Kidney epithelial cell (primary cell): ENCODE measurements around the gene DGKK. TPM values are rescaled to one million over a fixed set of nuclear protein-coding genes. Genes with fewer than 3 reads are reported as not detected.

Experiments used
- DNase-seq: peaks from one replicate; pipeline ENCODE4 v3.0.0-alpha.2; 2010; ENCODE audit warnings: low read depth
- H3K27me3 ChIP-seq: 2 replicates; pipeline ENCODE4 v1.6.0; 2011; ENCODE audit warnings: low read length; ENCODE audit not compliant: control insufficient read depth, insufficient read depth
- H3K36me3 ChIP-seq: 2 replicates; pipeline ENCODE4 v1.5.1; 2011; ENCODE audit warnings: low read length; ENCODE audit not compliant: control insufficient read depth, insufficient read depth
- H3K4me3 ChIP-seq: 2 replicates; pipeline ENCODE4 v1.5.1; 2011; ENCODE audit warnings: low read depth, mild to moderate bottlenecking, control low read depth, low read length
- CTCF ChIP-seq: IDR thresholded peaks from 2 replicates; pipeline ENCODE4 v1.5.1; 2011; ENCODE audit warnings: mild to moderate bottlenecking, moderate library complexity, low read length, control low read depth, inconsistent platforms; ENCODE audit not compliant: insufficient read depth, poor library complexity, severe bottlenecking
- total RNA-seq: library from RNA; depleted of rRNA; stranded (reverse); fragments of >200 nt; gene quantifications from 2 replicates; pipeline ENCODE4 v1.2.3, GENCODE V29; 2015

DGKK gene
- total RNA-seq, 1 donor from 2014 or later, result 0.13 TPM

DNA sequence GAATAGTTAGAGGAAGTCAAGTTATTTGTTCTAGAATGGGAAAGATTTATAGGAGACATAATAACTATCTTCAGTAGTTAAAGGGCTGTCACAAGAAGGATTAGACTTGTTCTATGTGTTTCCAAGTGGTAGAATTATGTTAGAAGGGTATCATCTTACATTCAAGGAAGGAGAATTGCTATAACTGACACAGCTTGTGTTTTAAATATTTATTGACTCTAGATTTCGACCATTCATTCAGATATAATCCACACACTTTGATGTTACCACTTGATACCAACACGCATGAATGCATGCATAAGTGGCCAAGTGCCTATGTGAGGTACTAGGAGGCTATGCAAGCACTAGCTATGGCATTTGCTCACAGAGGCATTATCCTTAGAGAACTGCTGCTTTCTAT, 143.4 kb downstream of the DGKK start:
- no peak overlapping the region for H3K4me3 ChIP-seq
- no peaks in the 10 kb centered on the region for H3K27me3 ChIP-seq
- no peaks in the 10 kb centered on the region for H3K36me3 ChIP-seq
- no peak for DNase-seq
- TF ChIP-seq CTCF, result no peak
